Renal pelvis (tissue), 4 donors: ENCODE results near the gene PIP4P1. TPM values are rescaled to one million over a fixed set of nuclear protein-coding genes. Genes with fewer than 3 reads are reported as not detected.
"Not testable (repeated sequence)": the region's sequence is repeated elsewhere in the genome, so short reads cannot be mapped to it uniquely, and the experiment has no call there.

ENCODE experiments used
- DNase-seq: peaks from one replicate; pipeline ENCODE4 v3.0.0-alpha.2; 2013
- polyA plus RNA-seq, 3 donors: library from polyadenylated mRNA; unstranded; fragments of 120-200 nt; gene quantifications; one replicate each; pipeline ENCODE4 v1.2.1, GENCODE V29; 2013; ENCODE audit not compliant: insufficient read length in 3 of 3

Gene PIP4P1
- polyA plus RNA-seq, 3 donors: 33.9 to 37.6 (median 35.3) TPM

- DNase-seq: no peak
Measured at GRCh38 chr14:20486684-20487395, 25.6 kb upstream of the PIP4P1 start.

GRCh38 chr14:20485900-20486299 is 24.7 kb upstream of the PIP4P1 start:
- no peak for DNase-seq

DNA sequence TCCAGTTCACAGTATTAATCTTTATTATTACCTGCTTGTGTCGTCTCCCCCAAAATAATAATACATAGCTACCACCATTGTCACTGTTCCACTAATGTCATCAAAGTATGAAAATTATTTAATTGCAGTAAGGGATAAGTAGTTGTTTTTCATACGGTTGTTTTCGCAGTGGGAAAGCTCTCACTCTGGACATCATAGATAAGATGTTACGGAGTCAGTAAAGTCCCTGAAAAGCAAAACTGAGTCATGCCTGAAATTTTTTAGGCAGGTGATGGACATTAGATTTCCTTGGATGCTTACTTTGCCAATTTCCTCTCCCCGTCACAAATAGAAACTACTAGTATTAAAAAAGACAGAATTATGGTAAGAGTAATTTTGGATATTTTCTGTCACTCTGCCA is 21.1 kb upstream of the PIP4P1 start:
- no peak for DNase-seq

DNA sequence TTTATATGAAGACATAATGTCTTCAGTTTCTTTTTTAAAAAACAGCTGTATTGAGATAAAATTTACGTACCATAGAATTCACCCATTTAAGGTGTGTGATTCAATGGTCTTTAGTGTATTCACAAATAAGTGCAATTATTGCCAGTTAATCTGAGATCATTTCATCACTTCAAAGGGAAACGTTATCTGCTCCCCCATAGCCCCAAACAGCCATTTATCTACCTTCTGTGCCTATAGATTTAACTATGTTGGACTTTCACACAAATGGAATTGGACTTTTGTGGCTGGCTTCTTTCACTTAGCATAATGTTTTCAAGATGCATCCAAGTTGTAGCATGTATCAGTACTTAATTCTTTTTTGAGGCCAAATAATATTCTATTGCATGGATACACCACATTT is 17.7 kb upstream of the PIP4P1 start:
- no peak for DNase-seq

DNA sequence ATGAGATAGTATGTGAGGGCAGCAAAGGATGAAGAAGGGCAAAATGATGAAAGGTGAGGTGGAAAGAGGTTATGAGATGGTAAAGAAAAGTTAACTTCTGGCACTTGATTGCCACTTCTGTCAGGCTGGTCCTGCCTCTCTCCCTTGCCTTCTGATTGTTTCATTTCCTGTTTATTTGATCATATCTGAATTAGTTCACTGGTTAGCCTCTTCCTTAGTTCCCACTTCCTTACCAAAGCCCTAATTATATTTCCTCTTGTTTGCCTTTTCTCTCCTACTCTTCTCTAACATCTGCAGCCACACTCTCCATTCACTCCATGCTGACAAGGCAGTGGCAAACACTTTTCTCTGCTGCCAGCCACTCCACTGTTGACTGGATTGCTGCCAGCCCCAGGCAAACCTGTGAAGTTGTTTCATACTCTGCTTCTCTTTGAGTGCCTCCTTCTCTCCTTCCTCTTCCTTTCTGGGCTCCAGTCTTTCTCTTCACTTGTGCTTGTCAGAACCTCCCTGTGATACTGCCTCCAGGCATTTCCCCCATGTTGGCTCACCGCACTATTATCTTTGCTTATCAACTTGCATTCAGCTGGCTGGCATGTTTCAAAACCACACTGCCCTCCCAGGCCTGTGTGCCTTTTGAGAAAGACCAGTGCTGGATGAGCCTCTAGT is 16.1 kb upstream of the PIP4P1 start:
- DNase-seq: no peak

DNA sequence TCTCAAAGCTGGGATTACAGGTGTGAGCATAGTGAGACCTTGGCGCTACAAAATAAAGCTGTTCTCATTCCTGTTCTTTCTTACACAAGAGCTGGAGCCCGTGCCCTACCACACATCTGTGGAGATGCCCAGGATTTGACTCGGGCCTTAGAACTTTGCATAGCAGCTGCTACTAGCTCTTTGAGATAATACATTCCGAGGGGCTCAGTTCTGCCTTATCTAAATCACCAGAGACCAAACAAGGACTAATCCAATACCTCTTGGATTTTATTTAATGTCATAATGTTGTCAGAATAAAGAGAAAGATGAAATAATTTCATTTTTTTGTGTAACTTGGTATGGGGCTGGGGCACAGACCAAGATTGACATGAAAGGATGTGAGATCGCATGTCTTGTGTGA is 15.5 kb upstream of the PIP4P1 start:
- no peak for DNase-seq

DNA sequence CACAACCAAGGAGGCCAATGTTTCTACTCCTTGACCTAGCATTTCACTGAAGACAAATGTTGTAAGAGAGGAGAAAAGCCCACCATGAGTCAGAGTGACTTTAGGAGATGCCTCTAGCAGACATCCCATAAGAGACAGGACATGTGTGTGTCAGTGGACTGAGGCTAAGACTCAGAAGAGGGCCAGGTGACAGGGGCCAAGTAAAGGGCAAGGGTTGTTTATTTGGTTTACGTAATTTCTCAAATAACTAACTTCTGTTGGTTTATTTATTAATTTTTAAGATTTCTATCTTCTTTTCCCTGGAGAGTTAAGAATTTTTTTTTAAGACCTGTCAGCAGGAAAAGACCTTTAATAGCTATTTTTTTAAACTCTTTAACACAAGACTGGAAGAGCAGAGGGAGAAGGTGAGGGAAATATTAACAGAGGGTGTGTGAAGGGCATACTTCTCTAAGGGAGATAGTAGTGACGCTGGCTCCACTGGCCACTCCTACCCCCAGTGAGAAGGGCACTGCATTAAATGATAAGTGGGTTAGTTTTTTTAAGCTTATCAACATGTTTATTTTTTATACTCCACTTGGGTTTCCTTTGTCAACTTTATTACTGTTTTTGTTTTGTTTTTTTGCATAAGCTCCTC is 11.4 kb upstream of the PIP4P1 start:
- DNase-seq: no peak

DNA sequence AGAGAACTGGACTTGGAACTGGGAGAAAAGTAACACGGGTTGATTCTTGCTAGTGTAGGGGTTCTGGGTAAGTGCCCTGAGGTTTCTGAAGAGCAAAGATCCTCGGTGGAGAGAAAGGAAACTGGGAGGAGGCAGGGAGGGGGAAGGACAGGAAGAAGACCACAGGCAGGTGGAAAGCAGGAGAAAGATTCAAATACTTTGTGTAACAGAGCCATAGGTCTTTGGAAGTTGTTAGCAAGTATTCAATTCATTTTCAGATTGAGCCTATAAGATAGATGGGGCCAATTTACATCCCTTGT is 9.3 kb upstream of the PIP4P1 start:
- no peak for DNase-seq

GRCh38 chr14:20469890-20470602 is 8.8 kb upstream of the PIP4P1 start:
- peak; percentile 34 for DNase-seq

GRCh38 chr14:20469242-20469889 is 8.1 kb upstream of the PIP4P1 start, which contains the start of gene PNP:
PNP (plus strand) TSS chr14:20469406; CDS start chr14:20469525, 119 bp downstream.
- peak; percentile 77 for DNase-seq

GRCh38 chr14:20468764-20469241 is 7.6 kb upstream of the PIP4P1 start:
- DNase-seq: no peak

DNA sequence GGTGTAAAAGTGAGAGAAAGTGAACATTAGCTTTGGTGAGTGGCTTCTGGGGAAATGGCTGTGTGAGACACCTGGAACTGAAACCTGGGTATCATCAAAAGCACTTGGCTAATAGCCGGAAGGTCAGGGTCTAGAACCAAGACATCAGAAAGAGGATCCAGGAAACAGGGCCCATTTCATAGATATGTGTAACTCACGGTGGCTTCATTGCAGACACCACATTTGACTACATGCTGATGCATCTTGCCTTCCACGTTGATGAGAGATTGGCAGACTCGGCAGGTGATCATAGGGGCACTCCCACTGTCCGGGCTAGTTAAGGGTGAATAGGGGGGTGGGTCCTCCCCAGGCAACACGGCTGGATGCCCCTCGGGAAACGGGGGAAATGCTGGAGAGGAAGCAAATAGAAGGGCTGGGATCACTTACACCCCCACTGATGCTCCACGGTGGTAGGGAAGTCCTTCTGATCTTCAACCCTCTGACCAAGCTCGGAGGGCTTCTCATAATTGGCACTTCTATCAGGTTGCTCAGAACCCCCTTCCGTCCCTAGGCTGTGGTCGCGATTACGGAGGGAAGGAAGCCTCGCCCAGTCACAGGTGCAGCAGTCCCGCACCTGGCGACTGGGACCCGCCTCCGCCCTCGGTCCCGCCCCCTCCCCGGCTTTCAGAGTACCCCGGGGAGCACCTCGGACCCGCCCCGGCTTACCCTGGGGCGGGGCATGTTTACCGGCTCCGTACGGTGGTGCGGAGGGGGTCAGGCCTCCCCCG is 593 bp downstream of the PIP4P1 start:
- DNase-seq: no peak

- DNase-seq: no peak
Measured at GRCh38 chr14:20458031-20458789, 3.0 kb downstream of the PIP4P1 start.

- no peak for DNase-seq
Measured at GRCh38 chr14:20456971-20457370, 4.3 kb downstream of the PIP4P1 start.

- DNase-seq: no peak
Measured at GRCh38 chr14:20455355-20456300, 5.6 kb downstream of the PIP4P1 start.

- DNase-seq: peak; percentile 99
Measured at GRCh38 chr14:20454516-20455354, 6.5 kb downstream of the PIP4P1 start, which contains the start of the genes APEX1 and OSGEP. APEX1 (plus strand) TSS chr14:20455226; CDS start chr14:20455646, 420 bp downstream. OSGEP (minus strand) TSS chr14:20454812; CDS start chr14:20454683, 129 bp downstream.

DNA sequence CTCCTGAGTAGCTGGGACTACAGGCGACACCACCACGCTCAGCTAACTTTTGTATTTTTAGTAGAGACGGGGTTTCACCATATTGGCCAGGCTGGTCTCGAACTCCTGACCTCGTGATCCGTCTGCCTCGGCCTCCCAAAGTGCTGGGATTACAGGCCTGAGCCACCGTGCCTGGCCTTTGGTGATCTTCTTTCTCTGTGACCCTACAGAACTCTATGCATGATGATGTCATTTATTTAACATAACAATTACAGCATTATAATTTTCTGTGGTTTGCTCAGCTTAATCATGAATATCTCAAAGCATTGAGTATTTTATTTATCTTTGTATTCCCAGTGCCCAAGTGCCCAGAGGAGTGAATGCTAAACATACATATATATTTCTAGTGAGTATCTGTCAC is 8.4 kb downstream of the PIP4P1 start:
- not testable (repeated sequence) for DNase-seq

- DNase-seq: no peak
Measured at GRCh38 chr14:20446889-20447288, 14.3 kb downstream of the PIP4P1 start.
